Measurements from ENCODE around the gene HFM1. TPM values are rescaled to one million over a fixed set of nuclear protein-coding genes. Genes with fewer than 3 reads are reported as not detected.

Gene HFM1
- total and polyA plus RNA-seq, 10 of the 15 experiments (the other 5 are each of a cell fraction or from before 2014, with no cell fraction given), result not detected

GRCh38 chr1:91428182-91428798 lies 23.7 kb upstream of the HFM1 start:
- Histone ChIP-seq H3K9ac (ENCODE audit: control insufficient read depth, insufficient read depth, low read length) (no peak overlapping the region), H3K4me3 (no peak overlapping the region), H3K4me1 (ENCODE audit: control insufficient read depth, insufficient read depth, low read length) (no peaks in the 10 kb centered on the region), H4K20me1 (ENCODE audit: control insufficient read depth, insufficient read depth) (no peaks in the 10 kb centered on the region), H3K4me2 (ENCODE audit: control insufficient read depth, insufficient read depth) (no peak overlapping the region), H3K79me2 (ENCODE audit: control insufficient read depth, insufficient read depth, low read length) (no peaks in the 10 kb centered on the region), H3K9me3 (replicated peaks; ENCODE audit: control insufficient read depth, insufficient read depth, low read length) (no peaks in the 10 kb centered on the region), H3K36me3 (ENCODE audit: control insufficient read depth in 2 of 2, insufficient read depth in 2 of 2, low read length in 1 of 2) (no peaks in the 10 kb centered on the region), H2AFZ (ENCODE audit: control insufficient read depth, low read depth, low read length) (no peak overlapping the region), H3K27me3 (replicated peaks in 1 of 2; ENCODE audit: control insufficient read depth in 2 of 2, insufficient read depth in 2 of 2, low read length in 1 of 2) (no peaks in the 10 kb centered on the region), H3K27ac (ENCODE audit: control insufficient read depth, insufficient read depth) (no peak overlapping the region)
- CTCF ChIA-PET, result no interaction called here
- FAIRE-seq, result no peak
- no peak for DNase-seq (ENCODE audit: low read depth, low spot score)
- SMC1A ChIA-PET (ENCODE audit: uncharacterized antibody, unreplicated experiment), result no interaction called here
- in situ Hi-C loops (cut with MboI), result no loop called here
- TF ChIP-seq FOXM1 (IDR thresholded peaks at IDR 0.05; ENCODE audit: low read depth, low read length) (no peak), ATF7 (IDR thresholded peaks at IDR 0.05; ENCODE audit: low read depth) (no peak), SKIL (IDR thresholded peaks at IDR 0.05; ENCODE audit: low read depth, poor library complexity, severe bottlenecking) (no peak), TBL1XR1 (IDR thresholded peaks at IDR 0.05; ENCODE audit: low read depth, low read length) (no peak), SREBF2 (IDR thresholded peaks at IDR 0.05; ENCODE audit: low read length) (no peak), NFXL1 (IDR thresholded peaks at IDR 0.05; ENCODE audit: borderline replicate concordance) (no peak), CEBPB (IDR thresholded peaks at IDR 0.05; ENCODE audit: borderline replicate concordance in 1 of 2, low read depth in 2 of 2, low read length in 2 of 2) (no peak), YY1 (IDR thresholded peaks at IDR 0.05; ENCODE audit: low read depth, low read length) (no peak), MEF2A (IDR thresholded peaks at IDR 0.05; ENCODE audit: insufficient read depth, low read depth, low read length) (no peak), CBFB (IDR thresholded peaks at IDR 0.05; ENCODE audit: low read depth) (no peak), MLLT1 (IDR thresholded peaks at IDR 0.05) (no peak), EED (IDR thresholded peaks at IDR 0.05; ENCODE audit: low read depth) (no peak), SIN3A (IDR thresholded peaks at IDR 0.05; ENCODE audit: low read depth, low read length) (no peak)
- no peak for ATAC-seq
- intact Hi-C loops (cut with micrococcal nuclease; ENCODE audit: unreplicated experiment), result no loop called here
- RAD21 ChIA-PET (ENCODE audit: unreplicated experiment), result no interaction called here
- WGBS (ENCODE audit: insufficient coverage, insufficient replicate concordance, low lambda C conversion rate, missing lambda C conversion rate), result 30% methylated on average over 13 of the region's 13 CpGs
- POLR2A ChIA-PET, result no interaction called here
- no TSS peak for BruUV-seq (replicated peaks)

All from GM12878 (cell line).